ENCODE measurements around the gene LPO. TPM values are rescaled to one million over a fixed set of nuclear protein-coding genes. Genes with fewer than 3 reads are reported as not detected.
A peak's percentile ranks its signal among the peaks of the same experiment; 100 is the strongest.

Gene LPO
- total RNA-seq, 1 experiment from 2014 or later: 0.20 TPM

GRCh38 chr17:58246781-58247180 is 8.4 kb downstream of the LPO start (continued):
- TF ChIP-seq, protein P1, sequence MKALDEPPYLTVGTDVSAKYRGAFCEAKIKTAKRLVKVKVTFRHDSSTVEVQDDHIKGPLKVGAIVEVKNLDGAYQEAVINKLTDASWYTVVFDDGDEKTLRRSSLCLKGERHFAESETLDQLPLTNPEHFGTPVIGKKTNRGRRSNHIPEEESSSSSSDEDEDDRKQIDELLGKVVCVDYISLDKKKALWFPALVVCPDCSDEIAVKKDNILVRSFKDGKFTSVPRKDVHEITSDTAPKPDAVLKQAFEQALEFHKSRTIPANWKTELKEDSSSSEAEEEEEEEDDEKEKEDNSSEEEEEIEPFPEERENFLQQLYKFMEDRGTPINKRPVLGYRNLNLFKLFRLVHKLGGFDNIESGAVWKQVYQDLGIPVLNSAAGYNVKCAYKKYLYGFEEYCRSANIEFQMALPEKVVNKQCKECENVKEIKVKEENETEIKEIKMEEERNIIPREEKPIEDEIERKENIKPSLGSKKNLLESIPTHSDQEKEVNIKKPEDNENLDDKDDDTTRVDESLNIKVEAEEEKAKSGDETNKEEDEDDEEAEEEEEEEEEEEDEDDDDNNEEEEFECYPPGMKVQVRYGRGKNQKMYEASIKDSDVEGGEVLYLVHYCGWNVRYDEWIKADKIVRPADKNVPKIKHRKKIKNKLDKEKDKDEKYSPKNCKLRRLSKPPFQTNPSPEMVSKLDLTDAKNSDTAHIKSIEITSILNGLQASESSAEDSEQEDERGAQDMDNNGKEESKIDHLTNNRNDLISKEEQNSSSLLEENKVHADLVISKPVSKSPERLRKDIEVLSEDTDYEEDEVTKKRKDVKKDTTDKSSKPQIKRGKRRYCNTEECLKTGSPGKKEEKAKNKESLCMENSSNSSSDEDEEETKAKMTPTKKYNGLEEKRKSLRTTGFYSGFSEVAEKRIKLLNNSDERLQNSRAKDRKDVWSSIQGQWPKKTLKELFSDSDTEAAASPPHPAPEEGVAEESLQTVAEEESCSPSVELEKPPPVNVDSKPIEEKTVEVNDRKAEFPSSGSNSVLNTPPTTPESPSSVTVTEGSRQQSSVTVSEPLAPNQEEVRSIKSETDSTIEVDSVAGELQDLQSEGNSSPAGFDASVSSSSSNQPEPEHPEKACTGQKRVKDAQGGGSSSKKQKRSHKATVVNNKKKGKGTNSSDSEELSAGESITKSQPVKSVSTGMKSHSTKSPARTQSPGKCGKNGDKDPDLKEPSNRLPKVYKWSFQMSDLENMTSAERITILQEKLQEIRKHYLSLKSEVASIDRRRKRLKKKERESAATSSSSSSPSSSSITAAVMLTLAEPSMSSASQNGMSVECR (CRISPR knock-in tag; IDR thresholded peaks at IDR 0.05; ENCODE audit: borderline replicate concordance): no peak

GRCh38 chr17:58247511-58248363 is 9.4 kb downstream of the LPO start:
- ATAC-seq (no peak), DNase-seq (ENCODE audit: low spot score) (no peak)
- Mint-ChIP-seq H3K4me1 (peaks cover 11% of the 10 kb centered on the region), H3K9me3 (peaks cover 7% of the 10 kb centered on the region), H3K4me3 (no peak overlapping the region), H3K36me3 (peaks cover 5% of the 10 kb centered on the region), H3K27me3 (ENCODE audit: low read depth) (peaks cover 91% of the 10 kb centered on the region), H3K27ac (no peak overlapping the region)
- no peak for TF ChIP-seq ZNF671 (CRISPR knock-in tag; IDR thresholded peaks at IDR 0.05)
- TF ChIP-seq GRHL2 (CRISPR knock-in tag; IDR thresholded peaks at IDR 0.05; ENCODE audit: insufficient replicate concordance, severe bottlenecking): no peak
- no peak for TF ChIP-seq IRF2 (CRISPR knock-in tag; IDR thresholded peaks at IDR 0.05; ENCODE audit: borderline replicate concordance, low read depth)
- TF ChIP-seq ZNF263 (CRISPR knock-in tag; IDR thresholded peaks at IDR 0.05; ENCODE audit: low read depth): no peak
- TF ChIP-seq ZNF121 (CRISPR knock-in tag; IDR thresholded peaks at IDR 0.05): no peak
- TF ChIP-seq CDX4 (CRISPR knock-in tag; IDR thresholded peaks at IDR 0.05; ENCODE audit: borderline replicate concordance): no peak
- no peak for TF ChIP-seq ZNF317 (CRISPR knock-in tag; IDR thresholded peaks at IDR 0.05; ENCODE audit: borderline replicate concordance, low read depth)
- CTCF ChIA-PET: interaction anchor here (0.6 to 2.3 kb wide), 7 partner anchors 29 to 407 kb away, joined by 3 to 16 read pairs (median 4); partner anchors contain the start of genes MKS1 and RNF43
- POLR2A ChIA-PET: interaction anchor here (0.6 kb wide), 1 partner anchor 18 kb away, joined by 3 read pairs; no protein-coding TSS in a partner anchor

GRCh38 chr17:58248955-58249269 is 10.5 kb downstream of the LPO start:
- ChIA-PET CTCF (interaction anchor here (0.9 to 2.0 kb wide), 27 partner anchors 10 to 286 kb away, joined by 3 to 31 read pairs (median 6); partner anchors contain the start of genes HSF5, LPO, MKS1 and RNF43), POLR2A (interaction anchor here (0.6 kb wide), 1 partner anchor 434 kb away, joined by 4 read pairs; no protein-coding TSS in a partner anchor)
- peak; percentile 8; the same call in 1 of the 2 replicates for ATAC-seq

More at GRCh38 chr17:58248955-58249269, 10.5 kb downstream of the LPO start:
- no peak for TF ChIP-seq USF2 (CRISPR knock-in tag; IDR thresholded peaks at IDR 0.05)
- TF ChIP-seq, protein P2, sequence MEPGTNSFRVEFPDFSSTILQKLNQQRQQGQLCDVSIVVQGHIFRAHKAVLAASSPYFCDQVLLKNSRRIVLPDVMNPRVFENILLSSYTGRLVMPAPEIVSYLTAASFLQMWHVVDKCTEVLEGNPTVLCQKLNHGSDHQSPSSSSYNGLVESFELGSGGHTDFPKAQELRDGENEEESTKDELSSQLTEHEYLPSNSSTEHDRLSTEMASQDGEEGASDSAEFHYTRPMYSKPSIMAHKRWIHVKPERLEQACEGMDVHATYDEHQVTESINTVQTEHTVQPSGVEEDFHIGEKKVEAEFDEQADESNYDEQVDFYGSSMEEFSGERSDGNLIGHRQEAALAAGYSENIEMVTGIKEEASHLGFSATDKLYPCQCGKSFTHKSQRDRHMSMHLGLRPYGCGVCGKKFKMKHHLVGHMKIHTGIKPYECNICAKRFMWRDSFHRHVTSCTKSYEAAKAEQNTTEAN (CRISPR knock-in tag; IDR thresholded peaks at IDR 0.05): no peak
- no peak for TF ChIP-seq IRF2 (CRISPR knock-in tag; IDR thresholded peaks at IDR 0.05; ENCODE audit: borderline replicate concordance, low read depth)
- TF ChIP-seq ZNF416 (CRISPR knock-in tag; IDR thresholded peaks at IDR 0.05): no peak
- TF ChIP-seq MXD4 (CRISPR knock-in tag; IDR thresholded peaks at IDR 0.05; ENCODE audit: borderline replicate concordance): no peak
- no peak for TF ChIP-seq JUN (CRISPR knock-in tag; IDR thresholded peaks at IDR 0.05)
- Mint-ChIP-seq H3K4me1 (peaks cover 11% of the 10 kb centered on the region), H3K36me3 (peaks cover 5% of the 10 kb centered on the region), H3K27ac (no peak overlapping the region), H3K4me3 (peak overlapping the region; percentile 56), H3K27me3 (ENCODE audit: low read depth) (peaks cover 95% of the 10 kb centered on the region), H3K9me3 (peaks cover 7% of the 10 kb centered on the region)
- no peak for DNase-seq (ENCODE audit: low spot score)
